PC-3 (cell line): ENCODE data around the gene AGMAT. TPM values are rescaled to one million over a fixed set of nuclear protein-coding genes. Genes with fewer than 3 reads are reported as not detected.

Source experiments
- ATAC-seq: fragments of 200-7000 bp; cut with Tn5 transposase; 2 replicates; pipeline ENCODE4 v1.9.1; 2020; ENCODE audit warnings: mild to moderate bottlenecking, moderate library complexity
- BruUV-seq: library from RNA; stranded (reverse); fragments of 400-500 nt; replicated peaks from 2 replicates; lab custom pipeline; 2021; lab: Mats Ljungman, UMichigan
- CTCF ChIA-PET: fragments of 300-600 bp; sonication (Branson Sonifier 250); formaldehyde crosslinking; loops from one replicate; lab custom pipeline; 2022; ENCODE audit warnings: antibody characterized with exemption; lab: Charles Lee
- POLR2A ChIA-PET: fragments of 300-600 bp; sonication (Branson Sonifier 250); formaldehyde crosslinking; loops from one replicate; lab custom pipeline; 2022; ENCODE audit warnings: antibody characterized with exemption; ENCODE audit not compliant: unreplicated experiment; lab: Charles Lee
- DNase-seq: peaks from one replicate; pipeline ENCODE4 v3.0.0-alpha.2; 2015
- H2AFZ ChIP-seq: fragments of 300-600 bp; sonication (generic); 2 replicates; pipeline ENCODE4 v1.6.0; 2016; ENCODE audit warnings: antibody characterized with exemption, low read length
- H3F3A ChIP-seq: fragments of 300-600 bp; sonication (generic); one replicate; pipeline ENCODE4 v1.6.0; 2017; ENCODE audit warnings: antibody characterized with exemption, low read length, control low read depth, mild to moderate bottlenecking; ENCODE audit not compliant: unreplicated experiment
- H3K27ac ChIP-seq: fragments of 300-600 bp; sonication (generic); 2 replicates; pipeline ENCODE4 v1.5.1; 2016; ENCODE audit warnings: mild to moderate bottlenecking, low read length
- H3K27me3 ChIP-seq: fragments of 300-600 bp; sonication (generic); 2 replicates; pipeline ENCODE4 v1.6.1; 2016; ENCODE audit warnings: low read length, mixed read lengths
- H3K36me3 ChIP-seq: fragments of 300-600 bp; sonication (generic); 2 replicates; pipeline ENCODE4 v1.6.1; 2016; ENCODE audit warnings: low read depth, mixed run types, low read length, mixed read lengths
- H3K4me1 ChIP-seq: fragments of 300-600 bp; sonication (generic); 2 replicates; pipeline ENCODE4 v1.5.1; 2016; ENCODE audit warnings: low read length; ENCODE audit not compliant: insufficient read depth
- H3K4me2 ChIP-seq: fragments of 300-600 bp; sonication (generic); 2 replicates; pipeline ENCODE4 v1.6.0; 2016; ENCODE audit warnings: low read length
- H3K4me3 ChIP-seq: fragments of 300-600 bp; sonication (generic); 2 replicates; pipeline ENCODE4 v1.5.1; 2016; ENCODE audit warnings: mild to moderate bottlenecking, low read length, mixed read lengths
- H3K79me2 ChIP-seq: fragments of 300-600 bp; sonication (generic); 2 replicates; pipeline ENCODE4 v1.6.1; 2017; ENCODE audit warnings: low read length, mixed read lengths
- H3K9ac ChIP-seq: fragments of 300-600 bp; sonication (generic); 2 replicates; pipeline ENCODE4 v1.6.0; 2016; ENCODE audit warnings: mild to moderate bottlenecking, low read length
- H3K9me2 ChIP-seq: fragments of 300-600 bp; sonication (generic); replicated peaks from 2 replicates; pipeline ENCODE4 v1.6.1; 2016; ENCODE audit warnings: mixed run types, low read length, mixed read lengths
- H3K9me3 ChIP-seq: fragments of 300-600 bp; sonication (generic); 2 replicates; pipeline ENCODE4 v1.6.1; 2016; ENCODE audit warnings: low read length, mixed read lengths
- H4K20me1 ChIP-seq: fragments of 300-600 bp; sonication (generic); 2 replicates; pipeline ENCODE4 v1.6.1; 2016; ENCODE audit warnings: low read length, mixed read lengths
- EZH2 ChIP-seq: fragments of 300-600 bp; sonication (generic); IDR thresholded peaks from one replicate; pipeline ENCODE4 v1.6.1; 2017; ENCODE audit warnings: antibody characterized with exemption, mild to moderate bottlenecking, low read length; ENCODE audit not compliant: unreplicated experiment
- EZH2phosphoT487 ChIP-seq: fragments of 300-600 bp; sonication (generic); IDR thresholded peaks from 2 replicates; pipeline ENCODE4 v1.6.1; 2018; ENCODE audit warnings: mild to moderate bottlenecking, antibody characterized with exemption, low read length, borderline replicate concordance
- intact Hi-C: fragments of 100-400 bp; cut with micrococcal nuclease; formaldehyde crosslinking; loops from 2 replicates; pipeline ENCODE4 v1.9.0; 2023
- total RNA-seq: library from RNA; depleted of rRNA; stranded (reverse); fragments of >200 nt; gene quantifications from 2 replicates; pipeline ENCODE4 v1.2.3, GENCODE V29; 2014
- TF ChIP-seq, protein P1 (sequence below): fragments of 300-600 bp; sonication (generic); conservative IDR thresholded peaks from 2 replicates; pipeline ENCODE4 v1.5.1; 2017; ENCODE audit warnings: antibody characterized with exemption, low read depth, mild to moderate bottlenecking, low read length

AGMAT gene
- total RNA-seq, 1 experiment from 2014 or later, result 8.2 TPM

DNA sequence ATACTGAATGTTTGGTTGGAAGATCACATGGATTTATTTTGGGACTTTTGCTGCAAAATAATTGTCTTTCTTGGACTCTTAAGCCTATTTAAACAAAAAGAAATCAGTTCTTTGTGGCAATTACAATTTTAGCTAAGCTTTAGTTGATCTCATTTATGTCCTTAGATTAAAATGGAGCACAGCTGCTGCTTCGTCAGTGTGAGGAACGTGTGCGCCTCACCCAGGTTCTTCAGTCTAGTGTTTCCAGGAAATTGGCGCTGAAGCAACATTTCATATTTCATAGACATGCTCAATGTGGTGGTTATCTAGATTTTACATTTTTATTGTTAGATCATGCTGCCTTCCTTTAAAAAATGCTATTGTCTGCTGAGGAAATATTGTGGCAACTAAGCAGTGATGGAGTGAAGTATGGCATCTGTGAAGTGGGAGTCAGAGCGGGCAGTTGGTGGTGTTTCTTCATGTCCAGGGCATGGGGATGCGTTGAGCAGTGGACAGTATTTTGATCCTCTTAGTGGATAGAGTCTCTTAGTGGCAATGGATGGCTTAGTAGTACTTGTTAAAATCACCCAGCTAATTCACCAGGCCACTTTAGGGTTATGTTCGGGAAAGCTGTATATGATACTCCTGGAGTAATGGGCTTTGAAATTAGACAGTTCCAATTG, 38.0 kb upstream of the AGMAT start:
- no peak for DNase-seq
- TF ChIP-seq EZH2phosphoT487 (no peak), EZH2 (no peak)
- TF ChIP-seq, protein P1, sequence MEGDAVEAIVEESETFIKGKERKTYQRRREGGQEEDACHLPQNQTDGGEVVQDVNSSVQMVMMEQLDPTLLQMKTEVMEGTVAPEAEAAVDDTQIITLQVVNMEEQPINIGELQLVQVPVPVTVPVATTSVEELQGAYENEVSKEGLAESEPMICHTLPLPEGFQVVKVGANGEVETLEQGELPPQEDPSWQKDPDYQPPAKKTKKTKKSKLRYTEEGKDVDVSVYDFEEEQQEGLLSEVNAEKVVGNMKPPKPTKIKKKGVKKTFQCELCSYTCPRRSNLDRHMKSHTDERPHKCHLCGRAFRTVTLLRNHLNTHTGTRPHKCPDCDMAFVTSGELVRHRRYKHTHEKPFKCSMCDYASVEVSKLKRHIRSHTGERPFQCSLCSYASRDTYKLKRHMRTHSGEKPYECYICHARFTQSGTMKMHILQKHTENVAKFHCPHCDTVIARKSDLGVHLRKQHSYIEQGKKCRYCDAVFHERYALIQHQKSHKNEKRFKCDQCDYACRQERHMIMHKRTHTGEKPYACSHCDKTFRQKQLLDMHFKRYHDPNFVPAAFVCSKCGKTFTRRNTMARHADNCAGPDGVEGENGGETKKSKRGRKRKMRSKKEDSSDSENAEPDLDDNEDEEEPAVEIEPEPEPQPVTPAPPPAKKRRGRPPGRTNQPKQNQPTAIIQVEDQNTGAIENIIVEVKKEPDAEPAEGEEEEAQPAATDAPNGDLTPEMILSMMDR, result no peak
- peaks cover 42% of the 10 kb centered on the region for H4K20me1 ChIP-seq
- H3K4me3 ChIP-seq, result no peak overlapping the region
- H3K4me1 ChIP-seq, result peaks cover 28% of the 10 kb centered on the region
- BruUV-seq, result no TSS peak
- H3K27me3 ChIP-seq, result no peaks in the 10 kb centered on the region
- no peak overlapping the region for H2AFZ ChIP-seq
- H3F3A ChIP-seq, result peaks cover 4% of the 10 kb centered on the region
- H3K9ac ChIP-seq, result no peak overlapping the region
- ChIA-PET CTCF (interaction anchor here (0.6 to 0.7 kb wide), 2 partner anchors 27 to 86 kb away, joined by 4 to 10 read pairs; no protein-coding TSS in a partner anchor), POLR2A (interaction anchor here (0.7 kb wide), 1 partner anchor 27 kb away, joined by 3 read pairs; no protein-coding TSS in a partner anchor)
- H3K4me2 ChIP-seq, result no peak overlapping the region
- peaks cover 15% of the 10 kb centered on the region for H3K36me3 ChIP-seq
- H3K9me3 ChIP-seq, result no peaks in the 10 kb centered on the region
- no peak overlapping the region for H3K27ac ChIP-seq
- ATAC-seq, result no peak
- H3K9me2 ChIP-seq, result no peaks in the 10 kb centered on the region
- intact Hi-C loops, result no loop called here
- peaks cover 90% of the 10 kb centered on the region for H3K79me2 ChIP-seq

DNA sequence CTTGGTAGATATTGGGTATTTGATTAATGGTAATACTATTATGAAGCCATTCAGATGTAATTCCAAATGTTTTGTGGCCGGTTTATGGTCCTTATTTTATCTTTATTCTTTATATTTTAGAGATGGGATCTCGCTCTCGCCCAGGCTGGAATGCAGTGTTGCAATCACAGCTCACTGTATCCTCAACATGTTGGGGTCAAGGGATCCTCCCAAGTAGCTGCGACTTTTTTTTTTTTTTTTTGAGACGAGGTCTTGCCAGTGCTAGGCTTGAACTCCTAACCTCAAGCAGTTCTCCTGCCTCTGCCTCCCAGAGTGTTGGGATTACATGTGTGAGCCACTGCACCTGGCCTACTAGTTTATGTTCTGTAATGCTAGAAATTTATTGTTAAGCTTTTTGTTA, 37.1 kb upstream of the AGMAT start:
- no peak overlapping the region for H3K9ac ChIP-seq
- intact Hi-C loops, result no loop called here
- ATAC-seq (no peak), DNase-seq (no peak)
- H4K20me1 ChIP-seq, result peaks cover 42% of the 10 kb centered on the region
- no peaks in the 10 kb centered on the region for H3K9me2 ChIP-seq
- no peak overlapping the region for H2AFZ ChIP-seq
- peaks cover 92% of the 10 kb centered on the region for H3K79me2 ChIP-seq
- H3K4me2 ChIP-seq, result no peak overlapping the region
- CTCF ChIA-PET, result interaction anchor here (0.7 kb wide), 1 partner anchor 26 kb away, joined by 10 read pairs; no protein-coding TSS in a partner anchor
- POLR2A ChIA-PET, result no interaction called here
- H3K27ac ChIP-seq, result no peak overlapping the region
- no peak overlapping the region for H3K4me3 ChIP-seq
- TF ChIP-seq EZH2phosphoT487 (no peak), EZH2 (no peak)
- TF ChIP-seq, protein P1, result no peak
- peaks cover 28% of the 10 kb centered on the region for H3K4me1 ChIP-seq
- H3K36me3 ChIP-seq, result peaks cover 7% of the 10 kb centered on the region; the same call in 1 of the 2 replicates
- peaks cover 4% of the 10 kb centered on the region for H3F3A ChIP-seq
- H3K27me3 ChIP-seq, result no peaks in the 10 kb centered on the region
- no TSS peak for BruUV-seq
- no peaks in the 10 kb centered on the region for H3K9me3 ChIP-seq
